T-helper 22 cell (primary cell): ENCODE measurements around the gene ZSCAN10.

Experiments
- DNase-seq: peaks from one replicate; pipeline ENCODE4 v3.0.0-alpha.2; 2020; ENCODE audit warnings: low read depth

Gene ZSCAN10

DNA sequence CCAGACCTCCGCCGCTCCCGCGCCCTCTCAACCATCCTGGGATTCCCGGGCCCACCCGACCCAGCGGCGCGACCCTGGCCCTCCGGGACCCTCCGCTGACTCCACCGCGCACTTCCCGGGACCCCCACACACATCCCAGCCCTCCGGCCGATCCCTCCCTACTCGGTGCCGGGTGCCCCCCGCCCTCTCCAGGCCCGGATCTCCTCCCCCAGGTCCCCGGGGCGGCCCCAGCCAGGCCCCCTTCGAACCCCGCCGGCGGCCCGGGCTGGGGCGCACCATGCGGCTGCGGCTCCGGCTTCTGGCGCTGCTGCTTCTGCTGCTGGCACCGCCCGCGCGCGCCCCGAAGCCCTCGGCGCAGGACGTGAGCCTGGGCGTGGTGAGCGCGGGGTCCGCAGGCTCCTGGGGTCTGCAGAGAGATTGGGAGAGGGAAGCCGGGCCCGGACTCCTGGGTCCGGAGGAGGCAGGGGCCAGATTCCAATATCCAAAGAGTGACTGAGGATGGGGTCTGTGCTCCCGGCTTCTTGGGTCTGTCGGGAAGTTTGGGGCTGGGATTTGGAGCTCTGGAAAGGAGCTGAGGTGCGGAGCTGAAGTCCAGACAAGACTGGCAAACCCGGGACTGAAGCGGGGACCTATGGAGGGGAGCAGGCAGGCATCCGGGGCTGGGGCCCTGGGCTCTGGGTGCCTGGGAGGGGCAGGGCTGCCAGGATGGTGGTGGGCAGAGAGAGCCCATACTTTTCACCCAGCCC is 52.3 kb downstream of the ZSCAN10 start:
- no peak for DNase-seq

DNA sequence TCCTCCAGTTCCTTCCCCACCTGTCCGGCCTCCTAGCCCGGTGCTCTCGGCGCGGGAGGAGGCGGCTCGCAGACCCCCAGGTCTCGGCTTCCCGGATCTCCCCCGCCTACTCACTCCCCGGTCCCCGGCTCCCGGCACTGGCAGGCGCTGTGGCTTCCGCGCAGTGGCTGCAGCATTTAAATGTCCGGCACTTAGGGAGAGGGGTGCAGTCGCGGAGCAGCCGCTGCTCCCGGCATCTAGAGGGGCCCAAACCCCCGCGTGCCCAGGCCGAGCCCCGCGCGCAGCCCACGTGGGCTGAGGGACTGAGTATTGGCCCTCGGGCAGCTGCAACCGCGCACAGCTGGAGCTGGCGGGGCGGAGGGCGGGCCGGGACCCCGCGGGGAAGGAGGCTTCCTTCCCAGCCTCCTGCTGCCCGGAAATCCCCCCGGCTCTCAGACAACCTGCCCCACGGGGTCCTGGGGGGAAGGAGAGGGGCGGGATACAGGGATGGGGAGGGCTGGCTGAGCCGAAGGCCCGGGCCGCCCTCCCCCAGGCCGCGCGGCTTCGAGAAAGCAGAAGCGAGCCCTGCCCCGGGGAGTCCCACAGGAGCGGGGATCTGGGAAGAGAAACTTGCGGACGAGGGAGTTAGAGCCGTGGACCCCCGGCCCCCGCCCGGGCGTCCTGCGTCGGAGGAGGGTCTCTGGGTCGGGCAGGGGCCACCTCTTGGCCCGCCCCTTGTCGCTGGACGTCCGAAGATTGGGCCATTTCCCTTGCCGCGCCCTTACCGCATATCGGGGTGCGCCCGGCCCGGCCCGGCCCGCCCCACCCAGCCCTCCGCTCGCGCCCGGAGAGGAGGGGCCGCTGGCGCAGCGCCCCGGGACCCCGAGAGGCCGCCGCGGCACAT is 53.1 kb downstream of the ZSCAN10 start, which contains the start of gene MMP25:
TSS of gene MMP25 (plus strand) at position 804 of the 883 bp plus-strand sequence. CDS start 357 bp downstream, outside the sequence.
- no peak for DNase-seq

GRCh38 chr16:3044708-3045107 is 54.4 kb downstream of the ZSCAN10 start:
- no peak for DNase-seq

GRCh38 chr16:3042376-3042775 is 56.7 kb downstream of the ZSCAN10 start:
- no peak for DNase-seq

DNA sequence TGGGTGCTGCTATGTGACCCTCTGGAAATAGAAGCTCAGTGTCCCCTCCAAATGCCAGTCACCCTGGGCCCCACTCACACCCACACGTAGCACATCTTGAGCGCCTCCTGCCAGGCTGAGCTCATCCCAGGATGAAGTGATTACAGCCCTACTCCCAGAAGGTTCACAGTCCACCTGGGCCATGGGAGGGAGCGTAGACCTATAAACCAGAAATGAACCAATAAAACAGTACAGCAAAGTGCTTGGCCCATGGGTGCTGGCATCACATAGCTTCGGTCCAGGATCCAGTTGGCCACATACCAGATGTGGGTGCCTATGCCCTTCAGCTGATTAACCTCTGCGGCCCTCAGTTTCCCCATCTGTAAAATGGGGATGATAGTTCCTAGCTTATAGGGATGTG is 60.2 kb downstream of the ZSCAN10 start:
- no peak for DNase-seq
